HCT116 (cell line): ENCODE data around the gene EARS2. TPM values are rescaled to one million over a fixed set of nuclear protein-coding genes. Genes with fewer than 3 reads are reported as not detected.

Experiments
- ATAC-seq: fragments of 200-7000 bp; cut with Tn5 transposase; 2 replicates; pipeline ENCODE4 v1.9.1; 2020; ENCODE audit warnings: mild to moderate bottlenecking, moderate library complexity
- BruUV-seq: library from RNA; stranded (reverse); fragments of 400-500 nt; replicated peaks from 2 replicates; lab custom pipeline; 2021; lab: Mats Ljungman, UMichigan
- CTCF ChIA-PET: fragments of 300-600 bp; sonication (Branson Sonifier 250); formaldehyde crosslinking; loops from one replicate; lab custom pipeline; 2021; ENCODE audit warnings: antibody characterized with exemption; lab: Charles Lee
- POLR2A ChIA-PET: fragments of 300-600, 350-600 bp; sonication (Branson Sonifier 250); formaldehyde crosslinking; loops from one replicate; lab custom pipeline; 2021; ENCODE audit warnings: antibody characterized with exemption; lab: Charles Lee
- RAD21 ChIA-PET, 2 experiments: fragments of 300-600 bp; sonication (Branson Sonifier 250); formaldehyde crosslinking; loops; one replicate each; lab custom pipeline; 2023; ENCODE audit warnings: low total read pairs in 2 of 2; ENCODE audit not compliant: uncharacterized antibody in 2 of 2, unreplicated experiment in 2 of 2, low non-redundant PET in 1 of 2; lab: Charles Lee
- DNase-seq: peaks from one replicate; pipeline ENCODE4 v3.0.0-alpha.2; 2010; ENCODE audit warnings: low read depth, low spot score
- H2AFZ ChIP-seq: fragments of 200-600 bp; shearing (Covaris generic), sonication (generic); 2 replicates; pipeline ENCODE4 v1.6.1; 2017; ENCODE audit warnings: low read depth, mixed run types, mixed read lengths, antibody characterized with exemption, low read length; ENCODE audit not compliant: poor library complexity, severe bottlenecking
- H3K27ac ChIP-seq: 2 replicates; pipeline ENCODE4 v1.5.1; 2012; ENCODE audit warnings: low read depth, low read length
- H3K27me3 ChIP-seq: fragments of 200-600 bp; sonication (generic); 2 replicates; pipeline ENCODE4 v1.6.1; 2016; ENCODE audit warnings: mixed run types, low read length, mixed read lengths; ENCODE audit not compliant: insufficient read depth
- H3K36me3 ChIP-seq, 2 experiments: fragments of 200-500 bp in 1 of 2; fragments of 200-600 bp in 1 of 2; sonication (Bioruptor generic) in 1 of 2; sonication (generic) in 1 of 2; 2 replicates each; pipeline versions ENCODE4 v1.5.1 to v1.6.1; 2014 to 2016; ENCODE audit warnings: low read length in 2 of 2, inconsistent platforms in 1 of 2, mixed read lengths in 1 of 2, mixed run types in 1 of 2; ENCODE audit not compliant: insufficient read depth in 2 of 2, control insufficient read depth in 1 of 2
- H3K4me1 ChIP-seq, 2 experiments: fragments of 200-600 bp in 1 of 2; sonication (generic) in 1 of 2; 2 replicates each; pipeline versions ENCODE4 v1.5.1 to v1.6.1; 2012 to 2017; ENCODE audit warnings: low read length in 2 of 2, inconsistent platforms in 1 of 2, mild to moderate bottlenecking in 1 of 2, mixed read lengths in 1 of 2, mixed run types in 1 of 2, moderate library complexity in 1 of 2; ENCODE audit not compliant: insufficient read depth in 2 of 2, control insufficient read depth in 1 of 2
- H3K4me2 ChIP-seq: fragments of 200-600 bp; sonication (generic); 2 replicates; pipeline ENCODE4 v1.6.1; 2017; ENCODE audit warnings: mixed run types, low read length, mixed read lengths
- H3K4me3 ChIP-seq, 2 experiments: fragments of 200-600 bp in 1 of 2; sonication (generic) in 1 of 2; replicated peaks in 1 of 2; 2 replicates each; pipeline ENCODE4 v1.5.1; 2011 to 2016; ENCODE audit warnings: low read length in 2 of 2, control low read depth in 1 of 2, low read depth in 1 of 2, mild to moderate bottlenecking in 1 of 2, mixed read lengths in 1 of 2, mixed run types in 1 of 2
- H3K79me2 ChIP-seq: fragments of 200-600 bp; sonication (generic); 2 replicates; pipeline ENCODE4 v1.6.1; 2017; ENCODE audit warnings: mild to moderate bottlenecking, mixed run types, low read length, moderate library complexity, mixed read lengths; ENCODE audit not compliant: insufficient read depth
- H3K9ac ChIP-seq: fragments of 200-600 bp; sonication (generic); 2 replicates; pipeline ENCODE4 v1.6.1; 2016; ENCODE audit warnings: low read length, mixed read lengths
- H3K9me2 ChIP-seq: fragments of 200-600 bp; sonication (generic), shearing (Covaris generic); 2 replicates; pipeline ENCODE4 v1.6.1; 2017; ENCODE audit warnings: mixed run types, mild to moderate bottlenecking, moderate library complexity; ENCODE audit not compliant: insufficient read depth
- H3K9me3 ChIP-seq, 2 experiments: fragments of 200-500 bp in 1 of 2; fragments of 200-600 bp in 1 of 2; sonication (Bioruptor generic) in 1 of 2; sonication (generic) in 1 of 2; 2 replicates each; pipeline ENCODE4 v1.6.1; 2014 to 2017; ENCODE audit warnings: low read length in 2 of 2, mixed read lengths in 2 of 2, inconsistent platforms in 1 of 2, low read depth in 1 of 2, mild to moderate bottlenecking in 1 of 2, mixed run types in 1 of 2, moderate library complexity in 1 of 2; ENCODE audit not compliant: control insufficient read depth in 1 of 2, insufficient read depth in 1 of 2
- H4K20me1 ChIP-seq: fragments of 200-600 bp; sonication (generic), shearing (Covaris generic); 2 replicates; pipeline ENCODE4 v1.6.1; 2017; ENCODE audit warnings: mixed run types, mild to moderate bottlenecking, moderate library complexity; ENCODE audit not compliant: insufficient read depth
- ELF1 ChIP-seq: IDR thresholded peaks from 2 replicates; pipeline ENCODE4 v1.6.1; 2012; ENCODE audit warnings: low read depth, borderline replicate concordance
- JUND ChIP-seq: IDR thresholded peaks from 2 replicates; pipeline ENCODE4 v1.6.1; 2012
- RAD21 ChIP-seq: IDR thresholded peaks from 2 replicates; pipeline ENCODE4 v1.6.1; 2012; ENCODE audit warnings: low read depth, mild to moderate bottlenecking
- TCF7L2 ChIP-seq: IDR thresholded peaks from 2 replicates; pipeline ENCODE4 v1.7.0; 2011; ENCODE audit warnings: borderline replicate concordance, inconsistent platforms; ENCODE audit not compliant: insufficient read depth, insufficient read length; ENCODE audit errors: extremely low read depth
- ZBTB33 ChIP-seq: IDR thresholded peaks from 2 replicates; pipeline ENCODE4 v1.6.1; 2011; ENCODE audit warnings: mild to moderate bottlenecking, low read length, moderate library complexity; ENCODE audit not compliant: insufficient replicate concordance; ENCODE audit errors: extremely low read depth
- intact Hi-C: fragments of 100-400 bp; cut with micrococcal nuclease; formaldehyde crosslinking; loops from 2 replicates; pipeline ENCODE4 v1.10.0; 2022
- total RNA-seq: library from RNA; stranded (reverse); gene quantifications from one replicate; pipeline ENCODE4 v1.2.1, GENCODE V29; 2021; ENCODE audit not compliant: unreplicated experiment
- TF ChIP-seq, protein P1 (sequence below): IDR thresholded peaks from 2 replicates; pipeline ENCODE4 v1.6.1; 2012

The EARS2 gene
- total RNA-seq, 1 experiment from 2014 or later: 35.6 TPM

- no peak overlapping the region for H3K4me3 ChIP-seq
- ATAC-seq (no peak), DNase-seq (no peak)
- H3K9me2 ChIP-seq: no peaks in the 10 kb centered on the region
- H3K36me3 ChIP-seq: peaks cover 40 to 61% of the 10 kb centered on the region in 2 experiments
- TF ChIP-seq ZBTB33 (no peak), JUND (no peak), RAD21 (no peak), TCF7L2 (no peak), ELF1 (no peak)
- TF ChIP-seq, protein P1, sequence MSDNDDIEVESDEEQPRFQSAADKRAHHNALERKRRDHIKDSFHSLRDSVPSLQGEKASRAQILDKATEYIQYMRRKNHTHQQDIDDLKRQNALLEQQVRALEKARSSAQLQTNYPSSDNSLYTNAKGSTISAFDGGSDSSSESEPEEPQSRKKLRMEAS: no peak
- intact Hi-C loops: no loop called here
- peaks cover 82% of the 10 kb centered on the region for H3K79me2 ChIP-seq
- no peak overlapping the region for H2AFZ ChIP-seq
- no peak overlapping the region for H3K27ac ChIP-seq
- no peak overlapping the region for H3K9ac ChIP-seq
- CTCF ChIA-PET: no interaction called here
- no peaks in the 10 kb centered on the region for H4K20me1 ChIP-seq
- H3K4me2 ChIP-seq: no peak overlapping the region
- H3K9me3 ChIP-seq: no peaks in the 10 kb centered on the region
- RAD21 ChIA-PET: no interaction called here
- BruUV-seq: no TSS peak
- POLR2A ChIA-PET: no interaction called here
- no peaks in the 10 kb centered on the region for H3K27me3 ChIP-seq
- H3K4me1 ChIP-seq: no peaks in the 10 kb centered on the region
These were observed 30.6 kb upstream of the EARS2 start for GRCh38 chr16:23587726-23588125.
